Gastroesophageal sphincter (tissue), 4 donors: ENCODE results near the gene XRCC5. TPM values are rescaled to one million over a fixed set of nuclear protein-coding genes. Genes with fewer than 3 reads are reported as not detected.

ENCODE experiments used
- ATAC-seq: fragments of 150-250 bp; one replicate; pipeline ENCODE4 v1.9.1; 2016; ENCODE audit warnings: mild to moderate bottlenecking, moderate library complexity
- H3K27ac ChIP-seq, 4 donors: fragments of 200-600 bp; sonication (generic) in 3 of 4; 1 replicate in 3 of 4; 2 replicates in 1 of 4; pipeline ENCODE4 v1.5.1; 2016 to 2019
- H3K27me3 ChIP-seq: fragments of 200-600 bp; sonication (generic); one replicate; pipeline ENCODE4 v1.5.1; 2019
- H3K36me3 ChIP-seq, 2 donors: fragments of 200-600 bp; sonication (generic); one replicate each; pipeline ENCODE4 v1.5.1; 2019; ENCODE audit warnings: control low read depth in 1 of 2
- H3K4me1 ChIP-seq, 3 donors: fragments of 200-600 bp; sonication (generic); 1 replicate in 2 of 3; 2 replicates in 1 of 3; pipeline ENCODE4 v1.5.1; 2016 to 2019; ENCODE audit warnings: control low read depth in 2 of 3
- H3K4me3 ChIP-seq, 2 donors: fragments of 200-600 bp; sonication (generic); one replicate each; pipeline ENCODE4 v1.5.1; 2019; ENCODE audit warnings: mild to moderate bottlenecking in 1 of 2, moderate library complexity in 1 of 2
- H3K9me3 ChIP-seq, 3 donors: fragments of 200-600 bp; sonication (generic); one replicate each; pipeline ENCODE4 v1.5.1; 2017 to 2019; ENCODE audit warnings: control low read depth in 2 of 3
- CTCF ChIP-seq, 4 experiments: fragments of 200-600 bp in 2 of 4; fragments of 450-650 bp in 2 of 4; sonication (generic) in 1 of 4; IDR thresholded peaks; one replicate each; pipeline ENCODE4 v1.5.1; 2017 to 2019; ENCODE audit warnings: antibody characterized with exemption in 4 of 4, mild to moderate bottlenecking in 2 of 4, moderate library complexity in 2 of 4
- EP300 ChIP-seq: sonication (generic); formaldehyde crosslinking; IDR thresholded peaks from one replicate; pipeline ENCODE4 v1.6.1; 2017; ENCODE audit warnings: antibody characterized with exemption, mild to moderate bottlenecking
- POLR2A ChIP-seq, 2 donors: fragments of 450-650 bp; IDR thresholded peaks; one replicate each; pipeline ENCODE4 v1.6.1; 2017; ENCODE audit warnings: antibody characterized with exemption in 2 of 2, mild to moderate bottlenecking in 2 of 2, moderate library complexity in 1 of 2
- POLR2AphosphoS5 ChIP-seq: sonication (generic); formaldehyde crosslinking; IDR thresholded peaks from one replicate; pipeline ENCODE4 v1.6.1; 2017; ENCODE audit warnings: antibody characterized with exemption
- WGBS, 2 donors: methylation state at CpG; one replicate each; pipeline ENCODE4 v1.1.5; 2018; ENCODE audit warnings: low coverage in 1 of 2; 5-methylcytosine and 5-hydroxymethylcytosine counted together
- total RNA-seq, 4 donors: library from RNA; depleted of rRNA; stranded (reverse); fragments of >200 nt; gene quantifications; one replicate each; pipeline ENCODE4 v1.1.0, GENCODE V29; 2016

The XRCC5 gene
- total RNA-seq, 4 donors from 2014 or later, result 143 to 190 (median 187) TPM

- no peaks in the 10 kb centered on the region for H3K27me3 ChIP-seq
- ATAC-seq, result no peak
- no peak overlapping the region for H3K27ac ChIP-seq
- WGBS, 2 donors, result 72 to 89% methylated on average over 2 of the region's 2 CpGs
- H3K36me3 ChIP-seq, result no peaks in the 10 kb centered on the region
- TF ChIP-seq CTCF (IDR thresholded peaks at IDR 0.05) (no peak), POLR2A (IDR thresholded peaks at IDR 0.05) (no peak), EP300 (no peak), POLR2AphosphoS5 (no peak)
- H3K4me3 ChIP-seq, result no peak overlapping the region
- peaks cover 0 to 12% (median 0%) of the 10 kb centered on the region in 3 donors for H3K4me1 ChIP-seq
- H3K9me3 ChIP-seq, result no peaks in the 10 kb centered on the region
Observed at GRCh38 chr2:216086207-216086893, 22.8 kb upstream of the XRCC5 start.

GRCh38 chr2:216090369-216090786, 18.8 kb upstream of the XRCC5 start:
- H3K27me3 ChIP-seq, result no peaks in the 10 kb centered on the region
- no peaks in the 10 kb centered on the region for H3K36me3 ChIP-seq
- no peak overlapping the region for H3K27ac ChIP-seq
- H3K4me1 ChIP-seq, result no peaks in the 10 kb centered on the region
- no peak overlapping the region for H3K4me3 ChIP-seq
- ATAC-seq, result no peak
- WGBS, 2 donors, result 94 to 100% methylated on average over 1 of the region's 1 CpG
- H3K9me3 ChIP-seq, result no peaks in the 10 kb centered on the region
- no peak for TF ChIP-seq CTCF (IDR thresholded peaks at IDR 0.05)
- no peak for TF ChIP-seq POLR2A (IDR thresholded peaks at IDR 0.05)
- TF ChIP-seq EP300, result no peak
- TF ChIP-seq POLR2AphosphoS5, result no peak

- WGBS, 2 donors, result 73 to 100% methylated on average over 1 to 2 of the region's 2 CpGs
- Histone ChIP-seq H3K27me3 (no peaks in the 10 kb centered on the region), H3K4me3 (no peak overlapping the region), H3K27ac (no peak overlapping the region), H3K9me3 (no peaks in the 10 kb centered on the region), H3K36me3 (no peaks in the 10 kb centered on the region), H3K4me1 (no peaks in the 10 kb centered on the region)
- TF ChIP-seq CTCF (IDR thresholded peaks at IDR 0.05), result no peak
- no peak for ATAC-seq
Observed at GRCh38 chr2:216092646-216093045, 16.5 kb upstream of the XRCC5 start.

DNA sequence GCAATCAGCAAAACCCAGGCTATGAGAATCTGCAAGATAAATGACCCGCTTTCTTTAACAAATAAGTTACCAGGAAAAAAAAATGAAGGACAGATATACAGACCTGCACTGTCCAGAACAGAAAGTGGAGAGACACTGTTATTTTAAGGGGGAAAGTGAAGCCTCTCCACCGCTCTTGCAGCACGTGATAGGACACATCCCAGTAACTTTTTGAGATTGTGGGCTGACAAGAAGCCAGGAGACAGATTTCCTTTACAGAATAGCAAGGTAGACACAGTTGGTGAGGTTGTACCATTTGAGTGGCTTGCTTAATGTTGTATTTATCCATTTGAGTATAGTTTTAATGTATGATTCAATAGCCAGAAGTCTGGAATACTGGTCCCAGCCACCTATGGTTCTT, 14.4 kb upstream of the XRCC5 start:
- no peaks in the 10 kb centered on the region for H3K27me3 ChIP-seq
- no peaks in the 10 kb centered on the region for H3K4me1 ChIP-seq
- TF ChIP-seq CTCF (IDR thresholded peaks at IDR 0.05) (no peak), POLR2A (IDR thresholded peaks at IDR 0.05) (no peak), POLR2AphosphoS5 (no peak), EP300 (no peak)
- 68 to 88% methylated on average over 3 of the region's 3 CpGs for WGBS, 2 donors
- H3K36me3 ChIP-seq, result no peaks in the 10 kb centered on the region
- no peaks in the 10 kb centered on the region for H3K9me3 ChIP-seq
- H3K27ac ChIP-seq, result no peak overlapping the region
- ATAC-seq, result no peak
- no peak overlapping the region for H3K4me3 ChIP-seq
